ENCODE data around the gene VENTX. TPM values are rescaled to one million over a fixed set of nuclear protein-coding genes. Genes with fewer than 3 reads are reported as not detected.
A peak's percentile ranks its signal among the peaks of the same experiment; 100 is the strongest.

The VENTX gene
- total and polyA plus RNA-seq, 2 of the 4 experiments (the other 2 are of a cell fraction): not detected

- CTCF ChIA-PET: no interaction called here
- H2BK15ac ChIP-seq (ENCODE audit: low read depth, low read length): no peak overlapping the region
- peaks cover 2% of the 10 kb centered on the region; the same call in 1 of the 2 replicates for H3K9me3 ChIP-seq (ENCODE audit: control insufficient read depth, insufficient read depth, low read length)
- no peak overlapping the region for H3K56ac ChIP-seq (ENCODE audit: extremely low read depth, insufficient read depth, low read length)
- H2AK9ac ChIP-seq (replicated peaks; ENCODE audit: low read depth, low read length, poor library complexity): no peak overlapping the region
- H2AFZ ChIP-seq (replicated peaks; ENCODE audit: low read length, poor library complexity): peak overlapping the region; percentile 21
- no peak overlapping the region for H2BK5ac ChIP-seq (ENCODE audit: low read depth, low read length, poor library complexity, severe bottlenecking)
- TF ChIP-seq CHD1 (IDR thresholded peaks at IDR 0.05; ENCODE audit: low read depth, low read length) (no peak), CEBPB (IDR thresholded peaks at IDR 0.05; ENCODE audit: low read depth, low read length) (no peak), SMC3 (IDR thresholded peaks at IDR 0.05; ENCODE audit: low read depth, low read length) (no peak), RFX5 (IDR thresholded peaks at IDR 0.05; ENCODE audit: low read depth, low read length) (no peak)
- TF ChIP-seq, protein P1, sequence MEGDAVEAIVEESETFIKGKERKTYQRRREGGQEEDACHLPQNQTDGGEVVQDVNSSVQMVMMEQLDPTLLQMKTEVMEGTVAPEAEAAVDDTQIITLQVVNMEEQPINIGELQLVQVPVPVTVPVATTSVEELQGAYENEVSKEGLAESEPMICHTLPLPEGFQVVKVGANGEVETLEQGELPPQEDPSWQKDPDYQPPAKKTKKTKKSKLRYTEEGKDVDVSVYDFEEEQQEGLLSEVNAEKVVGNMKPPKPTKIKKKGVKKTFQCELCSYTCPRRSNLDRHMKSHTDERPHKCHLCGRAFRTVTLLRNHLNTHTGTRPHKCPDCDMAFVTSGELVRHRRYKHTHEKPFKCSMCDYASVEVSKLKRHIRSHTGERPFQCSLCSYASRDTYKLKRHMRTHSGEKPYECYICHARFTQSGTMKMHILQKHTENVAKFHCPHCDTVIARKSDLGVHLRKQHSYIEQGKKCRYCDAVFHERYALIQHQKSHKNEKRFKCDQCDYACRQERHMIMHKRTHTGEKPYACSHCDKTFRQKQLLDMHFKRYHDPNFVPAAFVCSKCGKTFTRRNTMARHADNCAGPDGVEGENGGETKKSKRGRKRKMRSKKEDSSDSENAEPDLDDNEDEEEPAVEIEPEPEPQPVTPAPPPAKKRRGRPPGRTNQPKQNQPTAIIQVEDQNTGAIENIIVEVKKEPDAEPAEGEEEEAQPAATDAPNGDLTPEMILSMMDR (conservative IDR thresholded peaks at IDR 0.05; ENCODE audit: low read depth, low read length): no peak
- H4K91ac ChIP-seq (ENCODE audit: insufficient read depth, low read depth, low read length): no peak overlapping the region
- H3K79me1 ChIP-seq (ENCODE audit: low read depth in 1 of 2, low read length in 2 of 2): no peaks in the 10 kb centered on the region
- dilution Hi-C loops (cut with HindIII; ENCODE audit: low sequenced_read_pairs, unreplicated experiment) (no loop called here), intact Hi-C loops (cut with micrococcal nuclease) (no loop called here), in situ Hi-C loops (cut with MboI; ENCODE audit: low sequenced_read_pairs) (no loop called here)
- 0% methylated on average over 2 of the region's 15 CpGs; no CpG with 5 or more reads in 1 of the 2 experiments for WGBS, 2 experiments (ENCODE audit: extremely low coverage in 2 of 2, insufficient read length in 1 of 2)
- H3K27ac ChIP-seq (ENCODE audit: insufficient read depth, low read length): no peak overlapping the region
- peaks cover 4% of the 10 kb centered on the region for H3K9me1 ChIP-seq (ENCODE audit: insufficient read depth, low read length)
- H3K23ac ChIP-seq (ENCODE audit: low read depth, low read length): no peak overlapping the region
- H2AK5ac ChIP-seq (ENCODE audit: low read depth, low read length): no peak overlapping the region
- H2BK20ac ChIP-seq (ENCODE audit: low read depth, low read length): no peak overlapping the region
- ATAC-seq (ENCODE audit: low read depth): no peak
- H3K27me3 ChIP-seq (ENCODE audit: control insufficient read depth, insufficient read depth, low read length): peaks cover 72% of the 10 kb centered on the region
- H3K4ac ChIP-seq (ENCODE audit: low read depth, low read length): no peak overlapping the region
- no peaks in the 10 kb centered on the region; the same call in 1 of the 2 replicates for H4K20me1 ChIP-seq (ENCODE audit: insufficient read depth, low read length)
- POLR2A ChIA-PET (ENCODE audit: unreplicated experiment): interaction anchor here (0.7 kb wide), 1 partner anchor 20 kb away, joined by 3 read pairs; no protein-coding TSS in a partner anchor
- H4K5ac ChIP-seq (ENCODE audit: low read depth, low read length): no peak overlapping the region
- BruUV-seq (replicated peaks): no TSS peak
- no peak overlapping the region for H3K14ac ChIP-seq (replicated peaks; ENCODE audit: low read depth, low read length)
- peaks cover 5% of the 10 kb centered on the region; the same call in 1 of the 2 replicates for H3K4me1 ChIP-seq (ENCODE audit: control insufficient read depth, insufficient read depth, low read length)
- no peak overlapping the region for H4K8ac ChIP-seq (ENCODE audit: low read depth in 2 of 2, low read length in 2 of 2)
- DNase-seq: no peak
- no peaks in the 10 kb centered on the region for H3K36me3 ChIP-seq (ENCODE audit: control insufficient read depth, insufficient read depth, low read length)
- no peak overlapping the region for H3K4me3 ChIP-seq (ENCODE audit: insufficient read depth, low read depth, low read length)
- H3K18ac ChIP-seq (ENCODE audit: low read depth, low read length): no peak overlapping the region
- no peak overlapping the region for H2BK120ac ChIP-seq (ENCODE audit: low read depth, low read length)
- no peak overlapping the region for H3K4me2 ChIP-seq (ENCODE audit: low read depth, low read length)
- H3K9ac ChIP-seq (ENCODE audit: low read depth, low read length): no peak overlapping the region
Observed at GRCh38 chr10:133238466-133238804, 780 bp downstream of the VENTX start.
